HG02884 (cell line): ENCODE data around the gene CYP24A1.

Source experiments
- ATAC-seq: cut with Tn5 transposase; IDR thresholded peaks from one replicate; pipeline ENCODE4 v1.9.1; 2021; ENCODE audit warnings: mild to moderate bottlenecking, moderate library complexity; ENCODE audit not compliant: unreplicated experiment

Gene CYP24A1

GRCh38 chr20:54177378-54177777 lies 3.6 kb upstream of the CYP24A1 start:
- ATAC-seq: no peak

- no peak for ATAC-seq
These were observed 2.8 kb upstream of the CYP24A1 start for GRCh38 chr20:54176610-54177009.

- ATAC-seq: no peak
These were observed 830 bp upstream of the CYP24A1 start for GRCh38 chr20:54174457-54175175.

GRCh38 chr20:54172856-54173652 lies 732 bp downstream of the CYP24A1 start:
- no peak for ATAC-seq

GRCh38 chr20:54172532-54172855 lies 1.3 kb downstream of the CYP24A1 start:
- no peak for ATAC-seq

- ATAC-seq: no peak
These were observed 2.8 kb downstream of the CYP24A1 start for GRCh38 chr20:54170963-54171362.

- no peak for ATAC-seq
These were observed 3.7 kb downstream of the CYP24A1 start for GRCh38 chr20:54170026-54170471.

- no peak for ATAC-seq
These were observed 4.6 kb downstream of the CYP24A1 start for GRCh38 chr20:54168961-54169862.

- ATAC-seq: no peak
These were observed 5.6 kb downstream of the CYP24A1 start for GRCh38 chr20:54167909-54168872.

- ATAC-seq: no peak
These were observed 6.7 kb downstream of the CYP24A1 start for GRCh38 chr20:54166987-54167662.

- ATAC-seq: no peak
These were observed 8.0 kb downstream of the CYP24A1 start for GRCh38 chr20:54165803-54166202.

GRCh38 chr20:54165014-54165413 lies 8.8 kb downstream of the CYP24A1 start:
- ATAC-seq: no peak

- no peak for ATAC-seq
These were observed 10.4 kb downstream of the CYP24A1 start for GRCh38 chr20:54163402-54163801.

GRCh38 chr20:54162378-54163009 lies 11.3 kb downstream of the CYP24A1 start:
- no peak for ATAC-seq

GRCh38 chr20:54161821-54162149 lies 12.0 kb downstream of the CYP24A1 start:
- no peak for ATAC-seq

- no peak for ATAC-seq
These were observed 12.6 kb downstream of the CYP24A1 start for GRCh38 chr20:54161008-54161820.

GRCh38 chr20:54160065-54161007 lies 13.4 kb downstream of the CYP24A1 start:
- no peak for ATAC-seq
